Upper lobe of left lung (tissue), 6 donors: ENCODE data around the gene FLNC. TPM values are rescaled to one million over a fixed set of nuclear protein-coding genes. Genes with fewer than 3 reads are reported as not detected.

ENCODE experiments used
- ATAC-seq, 2 donors: fragments of 200-7000 bp; cut with Tn5 transposase; one replicate each; pipeline ENCODE4 v1.9.1; 2022; ENCODE audit warnings: mild to moderate bottlenecking in 2 of 2, moderate library complexity in 2 of 2; ENCODE audit not compliant: low FRiP score in 2 of 2
- DNase-seq, 2 donors: peaks; one replicate each; pipeline ENCODE4 v3.0.0-alpha.2; 2019 to 2020
- H3K27ac ChIP-seq, 4 donors: fragments of 200-600 bp; sonication (generic); one replicate each; pipeline ENCODE4 v1.5.1; 2016 to 2019
- H3K27me3 ChIP-seq, 4 donors: fragments of 200-600 bp; sonication (generic); one replicate each; pipeline ENCODE4 v1.5.1; 2017 to 2019
- H3K36me3 ChIP-seq, 4 donors: fragments of 200-600 bp; sonication (generic); one replicate each; pipeline ENCODE4 v1.5.1; 2016 to 2019
- H3K4me1 ChIP-seq, 4 donors: fragments of 200-600 bp; sonication (generic); one replicate each; pipeline ENCODE4 v1.5.1; 2018 to 2019
- H3K4me3 ChIP-seq, 4 donors: fragments of 200-600 bp; sonication (generic); one replicate each; pipeline ENCODE4 v1.5.1; 2017 to 2019; ENCODE audit warnings: mild to moderate bottlenecking in 2 of 4, moderate library complexity in 1 of 4
- H3K9me3 ChIP-seq, 4 donors: fragments of 200-600 bp; sonication (generic); one replicate each; pipeline ENCODE4 v1.5.1; 2018 to 2019
- EP300 ChIP-seq, 4 donors: sonication (generic); formaldehyde crosslinking; IDR thresholded peaks; one replicate each; pipeline ENCODE4 v1.5.1; 2017; ENCODE audit warnings: antibody characterized with exemption in 4 of 4, control low read depth in 2 of 4
- POLR2A ChIP-seq, 4 donors: fragments of 450-650 bp; IDR thresholded peaks; one replicate each; pipeline ENCODE4 v1.5.1; 2016 to 2017; ENCODE audit warnings: antibody characterized with exemption in 4 of 4, mild to moderate bottlenecking in 2 of 4
- POLR2AphosphoS5 ChIP-seq, 2 donors: sonication (generic); formaldehyde crosslinking; IDR thresholded peaks; one replicate each; pipeline ENCODE4 v1.5.1; 2017; ENCODE audit warnings: antibody characterized with exemption in 2 of 2
- WGBS, 2 donors: methylation state at CpG; one replicate each; pipeline ENCODE4 v1.1.5; 2017 to 2018; 5-methylcytosine and 5-hydroxymethylcytosine counted together
- total RNA-seq, 6 donors: library from RNA; depleted of rRNA in 4 of 6; stranded (reverse); fragments of >200 nt in 4 of 6; gene quantifications; one replicate each; pipeline versions ENCODE4 v1.1.0 to v1.2.1, GENCODE V29; 2016 to 2021
- TF ChIP-seq, protein P1 (sequence below), 6 experiments: fragments of 450-650 bp in 4 of 6; fragments of 200-600 bp in 2 of 6; sonication (generic) in 2 of 6; IDR thresholded peaks; one replicate each; pipeline ENCODE4 v1.5.1; 2016 to 2019; ENCODE audit warnings: antibody characterized with exemption in 6 of 6
- donor health status: DM: no; HTN: no; CAD: no; lungs with moderate emphysema.
- donor health status: DM: no; HTN: yes; CAD: no; lungs with severe emphysema.

FLNC gene
- total RNA-seq, 6 donors from 2014 or later = 2.1 to 19.6 (median 4.9) TPM

DNA sequence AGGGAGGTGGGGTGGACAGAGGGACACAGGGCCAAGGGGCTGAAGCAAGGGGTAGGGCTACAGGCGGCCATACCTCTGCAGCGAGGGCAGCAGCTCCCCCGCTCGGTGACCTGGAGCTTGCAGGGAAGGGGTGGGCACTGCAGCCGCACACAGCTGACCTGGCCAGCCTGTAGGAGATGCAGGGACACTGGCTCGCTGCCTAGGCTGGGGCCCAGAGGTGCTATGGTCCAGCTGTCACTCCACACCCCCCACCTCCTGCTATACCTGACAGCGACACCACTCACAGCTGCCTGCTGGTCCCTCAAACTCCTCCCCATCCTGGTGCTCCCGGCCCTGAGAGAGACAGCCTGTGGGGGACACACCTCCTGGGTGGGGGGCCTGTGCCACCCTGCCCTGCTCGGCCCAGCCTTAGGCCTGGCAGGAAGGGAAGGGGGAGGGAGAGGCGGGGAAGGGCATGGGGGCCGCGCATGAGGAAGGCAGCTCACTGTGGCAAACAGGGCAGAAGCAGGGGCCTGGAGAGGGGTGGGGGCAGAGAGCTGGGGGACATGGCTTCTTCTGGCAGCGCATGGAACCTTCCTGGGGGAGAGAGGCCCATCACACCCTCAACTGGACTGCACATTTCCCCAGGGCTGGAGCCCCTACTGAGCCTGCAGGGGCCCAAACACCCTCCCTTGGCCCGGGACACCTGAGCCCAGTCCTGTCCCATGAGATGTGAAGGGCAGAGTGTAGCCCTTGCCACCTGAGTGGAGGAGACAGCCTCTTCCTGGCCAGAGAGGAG lies 56.4 kb downstream of the FLNC start:
- H3K27me3 ChIP-seq = peaks cover 0 to 10% (median 8%) of the 10 kb centered on the region in 4 donors
- H3K4me1 ChIP-seq = peaks cover 0 to 14% (median 3%) of the 10 kb centered on the region in 4 donors

DNA sequence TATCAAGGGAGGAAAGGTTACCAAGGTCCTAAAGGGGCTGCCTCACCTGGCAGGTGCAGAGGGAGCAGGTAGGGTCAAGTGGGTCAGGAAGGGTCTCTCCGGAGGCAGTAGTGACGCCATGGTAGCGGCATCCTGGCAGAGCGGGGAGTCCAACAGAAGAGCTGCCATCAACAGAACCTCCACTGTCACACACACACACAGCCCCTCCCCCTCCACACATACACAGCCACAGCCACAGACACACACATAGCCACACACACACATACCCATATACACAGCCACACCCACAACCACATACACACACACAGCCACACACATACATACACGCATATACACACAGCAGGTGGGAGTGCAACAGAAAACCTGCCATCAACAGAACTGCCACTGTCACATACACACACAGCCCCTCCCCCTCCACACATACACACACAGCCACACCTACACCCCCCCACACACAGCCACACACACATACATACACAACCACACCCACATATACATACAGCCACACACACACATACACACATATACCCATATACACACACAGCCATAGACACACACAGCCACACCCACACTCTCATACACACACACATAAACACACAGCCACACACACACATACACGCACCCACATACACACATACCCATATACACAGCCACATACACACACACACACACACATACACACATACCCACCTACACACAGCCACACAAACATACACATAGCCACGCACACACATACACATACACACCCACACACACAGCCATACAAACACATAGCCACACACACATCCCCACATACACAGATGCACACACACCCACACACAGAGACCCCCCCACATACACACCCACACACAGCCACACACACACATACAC lies 57.2 kb downstream of the FLNC start:
- 79 to 94% methylated on average over 7 of the region's 7 CpGs for whole genome bisulfite sequencing, 2 donors

More for the DNA sequence above, 56.4 kb downstream of the FLNC start:
- H3K4me3 ChIP-seq = no peak overlapping the region
- DNase-seq (peak in 1 of 2 donors; percentile 54), ATAC-seq (no peak)
- 41 to 57% methylated on average over 8 to 12 of the region's 14 CpGs for WGBS, 2 donors
- H3K36me3 ChIP-seq = no peaks in the 10 kb centered on the region
- H3K9me3 ChIP-seq = no peaks in the 10 kb centered on the region
- TF ChIP-seq EP300 (IDR thresholded peaks at IDR 0.05) (no peak), POLR2AphosphoS5 (IDR thresholded peaks at IDR 0.05) (no peak), POLR2A (IDR thresholded peaks at IDR 0.05) (no peak)
- TF ChIP-seq, protein P1, sequence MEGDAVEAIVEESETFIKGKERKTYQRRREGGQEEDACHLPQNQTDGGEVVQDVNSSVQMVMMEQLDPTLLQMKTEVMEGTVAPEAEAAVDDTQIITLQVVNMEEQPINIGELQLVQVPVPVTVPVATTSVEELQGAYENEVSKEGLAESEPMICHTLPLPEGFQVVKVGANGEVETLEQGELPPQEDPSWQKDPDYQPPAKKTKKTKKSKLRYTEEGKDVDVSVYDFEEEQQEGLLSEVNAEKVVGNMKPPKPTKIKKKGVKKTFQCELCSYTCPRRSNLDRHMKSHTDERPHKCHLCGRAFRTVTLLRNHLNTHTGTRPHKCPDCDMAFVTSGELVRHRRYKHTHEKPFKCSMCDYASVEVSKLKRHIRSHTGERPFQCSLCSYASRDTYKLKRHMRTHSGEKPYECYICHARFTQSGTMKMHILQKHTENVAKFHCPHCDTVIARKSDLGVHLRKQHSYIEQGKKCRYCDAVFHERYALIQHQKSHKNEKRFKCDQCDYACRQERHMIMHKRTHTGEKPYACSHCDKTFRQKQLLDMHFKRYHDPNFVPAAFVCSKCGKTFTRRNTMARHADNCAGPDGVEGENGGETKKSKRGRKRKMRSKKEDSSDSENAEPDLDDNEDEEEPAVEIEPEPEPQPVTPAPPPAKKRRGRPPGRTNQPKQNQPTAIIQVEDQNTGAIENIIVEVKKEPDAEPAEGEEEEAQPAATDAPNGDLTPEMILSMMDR (IDR thresholded peaks at IDR 0.05) = no peak
- H3K27ac ChIP-seq = no peak overlapping the region

DNA sequence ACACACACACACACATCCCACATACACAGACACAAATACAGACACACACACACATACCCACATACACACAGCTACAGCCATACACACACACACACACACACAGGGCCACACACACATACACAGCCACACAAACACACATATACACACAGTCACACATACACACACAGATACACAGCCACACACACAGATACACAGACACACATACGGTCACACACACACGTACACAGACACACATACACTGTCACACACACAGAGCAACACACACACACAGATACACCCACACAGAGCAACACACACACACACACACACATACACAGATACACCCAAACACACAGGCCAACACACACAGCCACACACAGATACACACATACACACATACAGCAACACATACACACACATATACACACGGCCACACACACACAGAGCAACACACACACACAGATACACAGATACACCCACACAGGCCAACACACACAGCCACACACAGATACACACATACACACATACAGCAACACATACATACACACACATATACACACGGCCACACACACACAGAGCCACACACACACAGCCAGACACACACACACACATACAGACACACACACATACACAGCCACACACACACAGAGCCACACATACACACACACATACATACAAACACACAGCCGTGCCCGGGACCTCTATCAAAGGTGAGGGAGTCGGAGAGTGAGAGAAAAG lies 58.0 kb downstream of the FLNC start:
- Histone ChIP-seq H3K27ac (no peak overlapping the region), H3K36me3 (no peaks in the 10 kb centered on the region), H3K27me3 (peaks cover 0 to 13% (median 11%) of the 10 kb centered on the region in 4 donors), H3K4me1 (peaks cover 0 to 14% (median 3%) of the 10 kb centered on the region in 4 donors), H3K4me3 (no peak overlapping the region), H3K9me3 (no peaks in the 10 kb centered on the region)
- DNase-seq (no peak), ATAC-seq (no peak)
- WGBS, 2 donors = 80 to 87% methylated on average over 7 of the region's 7 CpGs
- TF ChIP-seq, protein P1 (IDR thresholded peaks at IDR 0.05) = no peak

More for the DNA sequence above, 57.2 kb downstream of the FLNC start:
- H3K4me3 ChIP-seq = no peak overlapping the region
- peaks cover 0 to 14% (median 3%) of the 10 kb centered on the region in 4 donors for H3K4me1 ChIP-seq
- no peaks in the 10 kb centered on the region for H3K36me3 ChIP-seq
- DNase-seq = no peak
- peaks cover 0 to 13% (median 11%) of the 10 kb centered on the region in 4 donors for H3K27me3 ChIP-seq
- no peaks in the 10 kb centered on the region for H3K9me3 ChIP-seq
- ATAC-seq = no peak
- H3K27ac ChIP-seq = no peak overlapping the region
- TF ChIP-seq POLR2A (IDR thresholded peaks at IDR 0.05) (no peak), POLR2AphosphoS5 (IDR thresholded peaks at IDR 0.05) (no peak), EP300 (IDR thresholded peaks at IDR 0.05) (no peak)
- TF ChIP-seq, protein P1 (IDR thresholded peaks at IDR 0.05) = no peak

DNA sequence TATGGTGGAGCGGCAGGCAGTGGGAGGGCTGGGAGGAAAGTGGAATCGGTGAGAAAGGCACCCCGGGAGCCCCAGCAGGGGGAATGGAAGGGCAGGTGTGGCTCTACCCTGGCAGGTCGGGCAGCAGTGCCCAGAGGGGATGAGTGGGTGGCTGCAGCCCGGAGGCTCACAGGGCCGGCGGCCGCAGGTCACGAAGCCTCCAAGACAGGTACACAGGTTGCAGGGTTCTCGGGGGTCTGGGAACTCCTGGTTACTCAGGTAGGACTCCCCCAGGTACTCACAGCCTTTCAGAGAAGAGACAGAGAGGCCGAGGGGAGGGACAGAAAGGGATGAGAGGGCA lies 58.5 kb downstream of the FLNC start:
- peaks cover 0 to 13% (median 11%) of the 10 kb centered on the region in 4 donors for H3K27me3 ChIP-seq

More for the DNA sequence above, 58.5 kb downstream of the FLNC start:
- Histone ChIP-seq H3K36me3 (no peaks in the 10 kb centered on the region), H3K4me1 (peaks cover 0 to 14% (median 3%) of the 10 kb centered on the region in 4 donors), H3K9me3 (no peaks in the 10 kb centered on the region), H3K4me3 (no peak overlapping the region), H3K27ac (no peak overlapping the region)
- ATAC-seq (no peak), DNase-seq (peak in 1 of 2 donors; percentile 65)
- TF ChIP-seq, protein P1 (IDR thresholded peaks at IDR 0.05) = no peak
- TF ChIP-seq POLR2A (IDR thresholded peaks at IDR 0.05) = no peak
- TF ChIP-seq EP300 (IDR thresholded peaks at IDR 0.05) = no peak
- TF ChIP-seq POLR2AphosphoS5 (IDR thresholded peaks at IDR 0.05) = no peak
- 80 to 84% methylated on average over 11 of the region's 11 CpGs for WGBS, 2 donors
